ENCODE data around the gene SASH1. TPM values are rescaled to one million over a fixed set of nuclear protein-coding genes. Genes with fewer than 3 reads are reported as not detected.

The SASH1 gene
- total RNA-seq, 1 donor from 2014 or later: 28.7 TPM

DNA sequence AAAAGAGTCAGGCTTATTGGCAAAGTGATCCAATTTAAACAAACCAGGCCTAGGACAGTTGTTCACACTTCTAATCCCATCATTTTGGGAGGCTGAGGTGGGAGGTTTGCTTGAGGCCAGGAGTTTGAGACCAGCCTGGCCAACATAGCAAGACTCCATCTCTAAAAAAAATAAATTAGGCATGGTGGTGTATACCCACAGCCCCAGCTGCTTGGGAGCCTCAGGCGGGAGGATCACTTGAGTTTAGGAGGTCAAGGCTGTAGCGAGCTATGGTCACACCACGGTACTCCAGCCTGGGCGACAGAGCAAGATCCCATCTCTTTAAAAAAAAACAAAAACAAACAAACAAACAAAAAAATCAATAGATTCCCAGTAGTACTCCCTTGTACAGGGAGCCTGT, 86.8 kb downstream of the SASH1 start:
- Mint-ChIP-seq H3K4me3 (no peak overlapping the region), H3K27ac (no peak overlapping the region), H3K27me3 (ENCODE audit: low read depth) (no peaks in the 10 kb centered on the region), H3K4me1 (peaks cover 13% of the 10 kb centered on the region), H3K9me3 (peaks cover 4% of the 10 kb centered on the region), H3K36me3 (no peaks in the 10 kb centered on the region)
- TF ChIP-seq, protein P1, sequence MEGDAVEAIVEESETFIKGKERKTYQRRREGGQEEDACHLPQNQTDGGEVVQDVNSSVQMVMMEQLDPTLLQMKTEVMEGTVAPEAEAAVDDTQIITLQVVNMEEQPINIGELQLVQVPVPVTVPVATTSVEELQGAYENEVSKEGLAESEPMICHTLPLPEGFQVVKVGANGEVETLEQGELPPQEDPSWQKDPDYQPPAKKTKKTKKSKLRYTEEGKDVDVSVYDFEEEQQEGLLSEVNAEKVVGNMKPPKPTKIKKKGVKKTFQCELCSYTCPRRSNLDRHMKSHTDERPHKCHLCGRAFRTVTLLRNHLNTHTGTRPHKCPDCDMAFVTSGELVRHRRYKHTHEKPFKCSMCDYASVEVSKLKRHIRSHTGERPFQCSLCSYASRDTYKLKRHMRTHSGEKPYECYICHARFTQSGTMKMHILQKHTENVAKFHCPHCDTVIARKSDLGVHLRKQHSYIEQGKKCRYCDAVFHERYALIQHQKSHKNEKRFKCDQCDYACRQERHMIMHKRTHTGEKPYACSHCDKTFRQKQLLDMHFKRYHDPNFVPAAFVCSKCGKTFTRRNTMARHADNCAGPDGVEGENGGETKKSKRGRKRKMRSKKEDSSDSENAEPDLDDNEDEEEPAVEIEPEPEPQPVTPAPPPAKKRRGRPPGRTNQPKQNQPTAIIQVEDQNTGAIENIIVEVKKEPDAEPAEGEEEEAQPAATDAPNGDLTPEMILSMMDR (IDR thresholded peaks at IDR 0.05; ENCODE audit: unreplicated experiment): no peak
- DNase-seq (ENCODE audit: low spot score in 2 of 2, unreplicated experiment in 2 of 2): no peak

DNA sequence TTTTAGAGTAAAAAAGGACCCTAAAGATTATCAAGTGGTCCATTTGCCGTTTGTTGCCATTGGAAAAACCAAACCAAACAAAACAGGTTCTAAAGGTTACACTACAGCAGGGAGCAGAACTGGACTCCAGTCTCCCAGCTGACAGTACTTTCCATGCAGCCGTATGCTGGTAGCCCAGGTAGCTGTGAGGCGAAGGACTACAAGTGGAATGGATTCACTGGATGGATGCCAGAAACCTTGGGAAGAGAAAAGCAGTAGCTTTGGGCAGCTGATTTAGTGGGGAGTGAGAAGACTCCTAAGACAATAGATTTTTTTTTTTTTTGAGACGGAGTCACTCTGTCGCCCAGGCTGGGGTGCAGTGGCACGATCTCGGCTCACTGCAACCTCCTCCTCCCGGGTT, 88.3 kb downstream of the SASH1 start:
- TF ChIP-seq, protein P1 (IDR thresholded peaks at IDR 0.05; ENCODE audit: unreplicated experiment): no peak
- H3K9me3 Mint-ChIP-seq: no peaks in the 10 kb centered on the region
- no peak overlapping the region for H3K27ac Mint-ChIP-seq
- no peaks in the 10 kb centered on the region for H3K27me3 Mint-ChIP-seq (ENCODE audit: low read depth)
- no peak overlapping the region for H3K4me3 Mint-ChIP-seq
- DNase-seq (ENCODE audit: low spot score in 2 of 2, unreplicated experiment in 2 of 2): no peak
- peaks cover 16% of the 10 kb centered on the region for H3K4me1 Mint-ChIP-seq
- no peaks in the 10 kb centered on the region for H3K36me3 Mint-ChIP-seq

DNA sequence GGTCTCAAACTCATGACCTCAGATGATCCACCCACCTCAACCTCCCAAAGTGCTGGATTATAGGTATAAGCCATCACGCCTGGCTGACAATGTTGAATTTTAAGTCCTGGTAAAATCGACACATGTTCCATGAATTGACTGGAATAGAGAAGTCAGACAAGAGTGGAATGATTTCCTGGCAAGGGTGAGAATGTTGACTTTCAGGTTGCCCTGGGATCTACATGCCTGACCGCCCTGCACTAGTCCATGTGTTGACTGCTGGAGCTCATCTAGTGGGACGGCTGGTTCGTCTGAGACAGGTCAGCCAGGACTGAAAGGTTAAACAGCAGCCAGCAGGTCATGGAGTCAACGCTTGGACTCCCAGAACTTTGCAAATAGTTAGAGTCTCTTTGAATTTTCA, 88.8 kb downstream of the SASH1 start:
- DNase-seq (ENCODE audit: low spot score in 2 of 2, unreplicated experiment in 2 of 2): no peak
- no peak overlapping the region for H3K4me3 Mint-ChIP-seq
- no peaks in the 10 kb centered on the region for H3K9me3 Mint-ChIP-seq
- H3K36me3 Mint-ChIP-seq: no peaks in the 10 kb centered on the region
- no peak overlapping the region for H3K27ac Mint-ChIP-seq
- H3K27me3 Mint-ChIP-seq (ENCODE audit: low read depth): no peaks in the 10 kb centered on the region
- TF ChIP-seq, protein P1 (IDR thresholded peaks at IDR 0.05; ENCODE audit: unreplicated experiment): no peak
- H3K4me1 Mint-ChIP-seq: peaks cover 14% of the 10 kb centered on the region

DNA sequence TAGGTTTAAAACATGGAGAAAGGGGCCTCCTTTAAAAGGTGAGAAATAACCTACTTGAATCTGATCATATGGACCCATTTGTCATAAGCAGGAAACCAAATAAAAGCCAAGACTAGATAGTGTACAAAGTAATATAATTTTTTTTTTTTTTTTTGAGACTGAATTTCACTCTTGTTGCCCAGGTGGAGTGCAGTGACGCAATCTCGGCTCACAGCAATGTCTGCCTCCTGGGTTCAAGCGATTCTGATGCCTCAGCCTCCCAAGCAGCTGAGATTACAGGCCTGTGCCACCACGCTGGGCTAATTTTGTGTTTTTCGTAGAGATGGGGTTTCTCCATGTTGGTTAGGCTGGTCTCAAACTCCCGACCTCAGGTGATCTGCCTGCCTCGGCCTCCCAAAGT, 89.2 kb downstream of the SASH1 start:
- no peak overlapping the region for H3K4me3 Mint-ChIP-seq
- H3K4me1 Mint-ChIP-seq: peaks cover 13% of the 10 kb centered on the region
- DNase-seq (ENCODE audit: low spot score in 2 of 2, unreplicated experiment in 2 of 2): no peak
- TF ChIP-seq, protein P1 (IDR thresholded peaks at IDR 0.05; ENCODE audit: unreplicated experiment): no peak
- no peak overlapping the region for H3K27ac Mint-ChIP-seq
- H3K9me3 Mint-ChIP-seq: no peaks in the 10 kb centered on the region
- H3K27me3 Mint-ChIP-seq (ENCODE audit: low read depth): no peaks in the 10 kb centered on the region
- no peaks in the 10 kb centered on the region for H3K36me3 Mint-ChIP-seq

DNA sequence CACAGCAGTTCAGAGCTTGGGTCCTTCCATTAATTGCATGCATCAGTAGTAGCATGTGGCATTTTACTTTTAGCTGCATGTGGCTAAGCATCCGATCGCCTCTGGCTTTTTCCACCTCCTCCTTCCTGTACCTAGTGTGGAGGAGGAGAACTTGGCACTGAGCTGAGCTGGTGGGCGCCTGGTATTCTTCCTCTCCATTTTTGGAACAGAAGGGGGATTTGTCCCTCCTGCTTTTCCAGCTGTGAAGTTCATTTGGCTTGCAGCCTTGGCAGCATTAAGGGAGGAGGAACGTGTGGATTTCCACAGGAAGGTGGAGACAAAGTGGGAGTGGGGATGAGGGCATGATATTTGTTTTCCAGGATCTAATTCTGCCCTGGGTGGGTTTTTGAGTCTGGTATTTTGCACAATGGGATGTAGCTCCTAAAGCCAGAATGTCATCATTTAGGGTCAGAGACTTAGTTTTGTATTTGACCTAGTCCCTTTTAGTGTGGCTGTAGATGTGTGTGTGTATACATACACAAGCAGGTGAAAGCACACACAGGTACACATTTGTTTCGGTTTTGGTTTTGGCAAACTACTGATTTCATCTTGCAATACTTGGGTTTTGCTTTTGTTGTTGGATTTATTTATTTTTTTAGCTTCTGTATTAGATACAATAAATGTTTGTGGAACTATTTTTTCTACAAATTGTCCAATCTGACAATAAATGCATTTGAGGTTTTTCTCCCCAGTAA, 90.0 kb downstream of the SASH1 start:
- Mint-ChIP-seq H3K4me1 (peaks cover 13% of the 10 kb centered on the region), H3K9me3 (no peaks in the 10 kb centered on the region), H3K27me3 (ENCODE audit: low read depth) (no peaks in the 10 kb centered on the region), H3K27ac (no peak overlapping the region), H3K36me3 (no peaks in the 10 kb centered on the region), H3K4me3 (no peak overlapping the region)
- no peak for DNase-seq (ENCODE audit: low spot score in 2 of 2, unreplicated experiment in 2 of 2)
- TF ChIP-seq, protein P1 (IDR thresholded peaks at IDR 0.05; ENCODE audit: unreplicated experiment): no peak
